Ascending aorta (tissue), 2 donors: Measurements from ENCODE around the gene EIF3K. TPM values are rescaled to one million over a fixed set of nuclear protein-coding genes. Genes with fewer than 3 reads are reported as not detected.
"Not testable (repeated sequence)": the region's sequence is repeated elsewhere in the genome, so short reads cannot be mapped to it uniquely, and the experiment has no call there.

Source experiments
- DNase-seq, 2 donors: peaks; one replicate each; pipeline ENCODE4 v3.0.0-alpha.2; 2019; ENCODE audit warnings: low spot score in 2 of 2
- H3K27ac ChIP-seq, 2 donors: fragments of 200-600 bp; sonication (generic); one replicate each; pipeline ENCODE4 v1.5.1; 2016 to 2017; ENCODE audit warnings: mild to moderate bottlenecking in 1 of 2
- H3K27me3 ChIP-seq: fragments of 200-600 bp; sonication (generic); one replicate; pipeline ENCODE4 v1.5.1; 2017
- H3K36me3 ChIP-seq, 2 donors: fragments of 200-600 bp; sonication (generic); one replicate each; pipeline ENCODE4 v1.5.1; 2016
- H3K4me1 ChIP-seq, 2 donors: fragments of 200-600 bp; sonication (generic); one replicate each; pipeline ENCODE4 v1.5.1; 2016 to 2017; ENCODE audit warnings: mild to moderate bottlenecking in 1 of 2
- H3K4me3 ChIP-seq, 2 donors: fragments of 200-600 bp; sonication (generic); one replicate each; pipeline ENCODE4 v1.5.1; 2016 to 2017; ENCODE audit warnings: mild to moderate bottlenecking in 1 of 2
- H3K9me3 ChIP-seq, 2 donors: fragments of 200-600 bp; sonication (generic); one replicate each; pipeline ENCODE4 v1.5.1; 2016
- CTCF ChIP-seq, 3 experiments: fragments of 200-600 bp in 2 of 3; fragments of 450-650 bp in 1 of 3; sonication (generic) in 2 of 3; IDR thresholded peaks; one replicate each; pipeline ENCODE4 v1.5.1; 2016 to 2019; ENCODE audit warnings: antibody characterized with exemption in 3 of 3, mild to moderate bottlenecking in 1 of 3, moderate library complexity in 1 of 3
- intact Hi-C: fragments of 100-400 bp; cut with DNase I; formaldehyde crosslinking; loops from one replicate; pipeline ENCODE4 v1.15.1; 2023
- total RNA-seq: library from RNA; depleted of rRNA; stranded (reverse); fragments of >200 nt; gene quantifications from one replicate; pipeline ENCODE4 v1.1.0, GENCODE V29; 2016

EIF3K gene
- 696 TPM for total RNA-seq

- no peak for TF ChIP-seq CTCF (IDR thresholded peaks at IDR 0.05)
- DNase-seq: peak; percentile 97 to 99
- Histone ChIP-seq H3K27me3 (no peaks in the 10 kb centered on the region), H3K9me3 (no peaks in the 10 kb centered on the region), H3K4me1 (peaks cover 9 to 10% of the 10 kb centered on the region in 2 donors), H3K4me3 (peak within 1 kb of the TSS; percentile 75 to 91), H3K36me3 (peaks cover 26 to 31% of the 10 kb centered on the region in 2 donors), H3K27ac (peak within 1 kb of the TSS; percentile 87 to 88)
- intact Hi-C loops: loop anchor here (1.0 to 5.0 kb wide), 7 partner anchors 28 to 281 kb away; partner anchors contain the start of genes ACTN4, ECH1, GGN and NFKBIB
These were observed at the start of gene EIF3K for GRCh38 chr19:38618590-38619360. EIF3K (plus strand) TSS chr19:38619188; CDS start chr19:38619269, 81 bp downstream.

GRCh38 chr19:38569368-38569983 is 49.5 kb upstream of the EIF3K start:
- H3K4me1 ChIP-seq: no peaks in the 10 kb centered on the region

GRCh38 chr19:38571682-38572081 is 47.3 kb upstream of the EIF3K start:
- H3K27me3 ChIP-seq: no peaks in the 10 kb centered on the region
- H3K36me3 ChIP-seq: no peaks in the 10 kb centered on the region
- DNase-seq: no peak
- no peak for TF ChIP-seq CTCF (IDR thresholded peaks at IDR 0.05)
- intact Hi-C loops: no loop called here
- H3K9me3 ChIP-seq: no peaks in the 10 kb centered on the region
- no peak overlapping the region for H3K4me3 ChIP-seq
- no peaks in the 10 kb centered on the region for H3K4me1 ChIP-seq
- no peak overlapping the region for H3K27ac ChIP-seq

More at GRCh38 chr19:38569368-38569983, 49.5 kb upstream of the EIF3K start:
- H3K9me3 ChIP-seq: no peaks in the 10 kb centered on the region
- no peak for TF ChIP-seq CTCF (IDR thresholded peaks at IDR 0.05)
- no peak for DNase-seq
- intact Hi-C loops: no loop called here
- no peak overlapping the region for H3K4me3 ChIP-seq
- no peak overlapping the region for H3K27ac ChIP-seq
- peaks cover 3% of the 10 kb centered on the region for H3K27me3 ChIP-seq
- H3K36me3 ChIP-seq: no peaks in the 10 kb centered on the region

- no peak overlapping the region for H3K4me3 ChIP-seq
- no peak for TF ChIP-seq CTCF (IDR thresholded peaks at IDR 0.05)
- H3K4me1 ChIP-seq: no peaks in the 10 kb centered on the region
- no peak for DNase-seq
- no peak overlapping the region for H3K27ac ChIP-seq
- no peaks in the 10 kb centered on the region for H3K9me3 ChIP-seq
- intact Hi-C loops: no loop called here
- no peaks in the 10 kb centered on the region for H3K36me3 ChIP-seq
- no peaks in the 10 kb centered on the region for H3K27me3 ChIP-seq
These were observed 41.2 kb upstream of the EIF3K start for GRCh38 chr19:38577826-38578225.

- H3K27ac ChIP-seq, DNase-seq, H3K9me3 ChIP-seq, intact Hi-C loops, H3K4me3 ChIP-seq, H3K27me3 ChIP-seq, H3K36me3 ChIP-seq, H3K4me1 ChIP-seq: not testable (repeated sequence)
These were observed 39.7 kb upstream of the EIF3K start for GRCh38 chr19:38579304-38579703.

GRCh38 chr19:38580080-38580479 is 38.9 kb upstream of the EIF3K start:
- TF ChIP-seq CTCF (IDR thresholded peaks at IDR 0.05): no peak
- no peak overlapping the region for H3K27ac ChIP-seq
- no peak for DNase-seq
- no peaks in the 10 kb centered on the region for H3K36me3 ChIP-seq
- no peaks in the 10 kb centered on the region for H3K9me3 ChIP-seq
- H3K27me3 ChIP-seq: no peaks in the 10 kb centered on the region
- H3K4me3 ChIP-seq: no peak overlapping the region
- H3K4me1 ChIP-seq: no peaks in the 10 kb centered on the region
- intact Hi-C loops: no loop called here
